Spleen (tissue), 7 donors: ENCODE data around the gene ABCC1.

Source experiments
- POLR2A ChIP-seq, 3 donors: fragments of 450-650 bp; IDR thresholded peaks; one replicate each; pipeline ENCODE4 v1.5.1; 2017; ENCODE audit warnings: antibody characterized with exemption in 3 of 3, mild to moderate bottlenecking in 1 of 3
- POLR2AphosphoS5 ChIP-seq, 3 donors: sonication (generic); formaldehyde crosslinking; IDR thresholded peaks; one replicate each; pipeline ENCODE4 v1.5.1; 2017; ENCODE audit warnings: antibody characterized with exemption in 3 of 3
- TF ChIP-seq, protein P1 (sequence below), 11 experiments: fragments of 200-600 bp in 7 of 11; fragments of 450-650 bp in 4 of 11; sonication (generic) in 4 of 11; IDR thresholded peaks in 8 of 11; conservative IDR thresholded peaks in 3 of 11; 1 replicate in 7 of 11; 2 replicates in 4 of 11; pipeline versions ENCODE4 v1.4.0 to v1.8.0; 2016 to 2021; ENCODE audit warnings: antibody characterized with exemption in 11 of 11, inconsistent platforms in 4 of 11, mild to moderate bottlenecking in 1 of 11
- donor health status: DM: no; HTN: no; CAD: no; lungs with moderate emphysema.
- donor health status: DM: no; HTN: no; CAD: no.
- donor health status: DM: no; HTN: no; CAD: no.

DNA sequence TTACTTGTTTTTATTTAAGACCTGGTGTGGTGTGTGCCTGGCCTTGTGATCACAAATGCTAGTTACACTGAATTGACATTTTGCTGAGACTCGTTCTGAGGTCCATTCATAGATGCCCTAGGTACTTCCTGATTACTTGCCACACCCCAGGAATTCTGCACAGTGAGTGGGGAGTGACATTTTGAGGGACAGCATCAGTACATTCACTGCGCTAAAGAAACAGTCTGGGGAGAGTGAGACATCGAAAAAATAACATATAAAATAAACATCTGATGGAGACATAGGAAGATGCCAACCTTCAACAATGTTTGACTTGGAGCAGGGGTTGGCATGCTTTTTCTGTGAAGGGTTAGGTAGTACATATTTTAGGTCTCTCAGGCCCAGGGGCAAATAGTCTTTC is 30.4 kb downstream of the ABCC1 start:
- TF ChIP-seq, protein P1, sequence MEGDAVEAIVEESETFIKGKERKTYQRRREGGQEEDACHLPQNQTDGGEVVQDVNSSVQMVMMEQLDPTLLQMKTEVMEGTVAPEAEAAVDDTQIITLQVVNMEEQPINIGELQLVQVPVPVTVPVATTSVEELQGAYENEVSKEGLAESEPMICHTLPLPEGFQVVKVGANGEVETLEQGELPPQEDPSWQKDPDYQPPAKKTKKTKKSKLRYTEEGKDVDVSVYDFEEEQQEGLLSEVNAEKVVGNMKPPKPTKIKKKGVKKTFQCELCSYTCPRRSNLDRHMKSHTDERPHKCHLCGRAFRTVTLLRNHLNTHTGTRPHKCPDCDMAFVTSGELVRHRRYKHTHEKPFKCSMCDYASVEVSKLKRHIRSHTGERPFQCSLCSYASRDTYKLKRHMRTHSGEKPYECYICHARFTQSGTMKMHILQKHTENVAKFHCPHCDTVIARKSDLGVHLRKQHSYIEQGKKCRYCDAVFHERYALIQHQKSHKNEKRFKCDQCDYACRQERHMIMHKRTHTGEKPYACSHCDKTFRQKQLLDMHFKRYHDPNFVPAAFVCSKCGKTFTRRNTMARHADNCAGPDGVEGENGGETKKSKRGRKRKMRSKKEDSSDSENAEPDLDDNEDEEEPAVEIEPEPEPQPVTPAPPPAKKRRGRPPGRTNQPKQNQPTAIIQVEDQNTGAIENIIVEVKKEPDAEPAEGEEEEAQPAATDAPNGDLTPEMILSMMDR (IDR thresholded peaks at IDR 0.05 in 8 of 11, conservative IDR thresholded peaks at IDR 0.05 in 3 of 11): no peak
- TF ChIP-seq POLR2AphosphoS5 (IDR thresholded peaks at IDR 0.05) (no peak), POLR2A (IDR thresholded peaks at IDR 0.05) (no peak)
